ENCODE data around the gene COL1A1.

GRCh38 chr17:50207315-50207714 is 5.9 kb upstream of the COL1A1 start:
- TF ChIP-seq CTCF (IDR thresholded peaks at IDR 0.05; ENCODE audit: low read length) = no peak
- no peak for TF ChIP-seq EZH2 (optimal IDR thresholded peaks at IDR 0.05; ENCODE audit: low read depth, low read length)
